Adrenal gland (tissue), 12 donors: Measurements from ENCODE around the gene ATP5MC3. TPM values are rescaled to one million over a fixed set of nuclear protein-coding genes. Genes with fewer than 3 reads are reported as not detected.

Experiments
- DNase-seq, 7 donors: peaks; one replicate each; pipeline ENCODE4 v3.0.0-alpha.2; 2019 to 2020
- H3K27ac ChIP-seq, 5 donors: fragments of 200-600 bp; sonication (generic) in 4 of 5; 1 replicate in 3 of 5; 2 replicates in 2 of 5; pipeline versions ENCODE4 v1.5.1 to v1.8.0; 2016 to 2020; ENCODE audit warnings: mild to moderate bottlenecking in 1 of 5
- H3K27me3 ChIP-seq: fragments of 200-600 bp; 2 replicates; pipeline ENCODE4 v1.8.0; 2021
- H3K36me3 ChIP-seq, 2 donors: fragments of 200-600 bp; replicated peaks in 1 of 2; 1 replicate in 1 of 2; 2 replicates in 1 of 2; pipeline versions ENCODE4 v1.5.1 to v1.8.0; 2018 to 2022
- H3K4me1 ChIP-seq, 2 donors: fragments of 200-600 bp; replicated peaks in 1 of 2; 1 replicate in 1 of 2; 2 replicates in 1 of 2; pipeline versions ENCODE4 v1.5.1 to v1.8.0; 2018 to 2021
- H3K4me3 ChIP-seq, 4 donors: fragments of 200-600 bp; sonication (generic) in 3 of 4; one replicate each; pipeline ENCODE4 v1.5.1; 2016 to 2018
- H3K9me3 ChIP-seq, 3 donors: fragments of 200-600 bp; sonication (generic) in 1 of 3; replicated peaks in 1 of 3; 1 replicate in 2 of 3; 2 replicates in 1 of 3; pipeline versions ENCODE4 v1.5.1 to v1.8.0; 2016 to 2021
- POLR2A ChIP-seq, 2 donors: fragments of 450-650 bp; IDR thresholded peaks; one replicate each; pipeline ENCODE4 v1.6.1; 2017; ENCODE audit warnings: antibody characterized with exemption in 2 of 2, mild to moderate bottlenecking in 2 of 2, moderate library complexity in 1 of 2
- WGBS, 4 donors: extraction: QIAGEN DNeasy Blood & Tissue Kit in 2 of 4; methylation state at CpG; one replicate each; pipeline versions ENCODE4 v1.1.5 to v1.1.7; 2013 to 2017; 5-methylcytosine and 5-hydroxymethylcytosine counted together
- intact Hi-C, 2 donors: fragments of 100-400 bp; cut with DNase I; formaldehyde crosslinking; loops; one replicate each; pipeline versions ENCODE4 v1.14.1 to v1.15.0; 2022 to 2023
- polyA plus RNA-seq, 3 donors: library from polyadenylated mRNA; stranded (reverse); fragments of 200-250 nt in 2 of 3; fragments of 350-450 nt in 1 of 3; fragmentation: Illumina TruSeq in 1 of 3; extraction: RNeasy Lipid Tissue Mini Kit (QIAGEN cat#74804) in 1 of 3; gene quantifications; one replicate each; pipeline ENCODE4 v1.2.3, GENCODE V29; 2013 to 2014
- total RNA-seq, 9 donors: library from RNA; depleted of rRNA in 4 of 9; stranded (reverse); fragments of >200 nt in 4 of 9; fragments of 120-200 nt in 1 of 9; fragmentation: NEBNext Ultra II Directional in 1 of 9; extraction: Animal tissue kit (Norgen Biotek cat#: 25700) in 1 of 9; gene quantifications; one replicate each; pipeline versions ENCODE4 v1.1.0 to v1.2.4, GENCODE V29; 2013 to 2023
- TF ChIP-seq, protein P1 (sequence below), 6 experiments: fragments of 450-650 bp in 4 of 6; fragments of 200-600 bp in 2 of 6; sonication (generic) in 1 of 6; IDR thresholded peaks; 1 replicate in 5 of 6; 2 replicates in 1 of 6; pipeline versions ENCODE4 v1.5.1 to v1.8.0; 2016 to 2021; ENCODE audit warnings: antibody characterized with exemption in 6 of 6, mild to moderate bottlenecking in 2 of 6, moderate library complexity in 1 of 6
- donor health status: healthy with polysubstance abuse.
- donor health status: Bipolar disorder and iron deficiency.
- donor health status: DM: yes; HTN: yes; CAD: no.
- donor health status: DM: no; HTN: no; CAD: no.
- donor health status: DM: no; HTN: no; CAD: no.
- donor health status: DM: yes; HTN: yes; CAD: no.

ATP5MC3 gene
- total and polyA plus RNA-seq, 12 donors = 100 to 273 (median 189) TPM

DNA sequence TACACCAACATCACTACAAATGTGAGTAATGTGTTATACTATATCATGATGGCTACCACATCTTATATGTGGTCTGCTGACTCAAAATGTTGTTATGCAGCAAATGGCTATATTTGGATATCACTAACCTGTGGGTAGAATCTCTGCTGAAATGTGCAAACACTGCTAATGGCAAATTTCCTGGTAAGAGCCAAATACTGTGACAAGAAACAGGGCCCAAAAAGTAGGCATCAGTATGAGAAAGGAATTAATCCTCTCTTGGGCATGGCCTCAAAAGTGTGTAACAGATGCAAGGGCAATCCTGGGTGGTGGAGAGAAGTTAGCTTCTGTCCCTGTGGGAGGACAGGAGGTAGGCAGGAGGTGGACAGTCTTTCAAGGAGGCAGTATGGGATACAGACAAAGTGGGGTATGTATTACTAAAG is 26.8 kb downstream of the ATP5MC3 start:
- H3K27me3 ChIP-seq = no peaks in the 10 kb centered on the region
- intact Hi-C loops = no loop called here
- H3K27ac ChIP-seq = no peak overlapping the region
- H3K9me3 ChIP-seq = no peaks in the 10 kb centered on the region
- H3K4me3 ChIP-seq = no peak overlapping the region
- no peaks in the 10 kb centered on the region for H3K36me3 ChIP-seq
- TF ChIP-seq, protein P1, sequence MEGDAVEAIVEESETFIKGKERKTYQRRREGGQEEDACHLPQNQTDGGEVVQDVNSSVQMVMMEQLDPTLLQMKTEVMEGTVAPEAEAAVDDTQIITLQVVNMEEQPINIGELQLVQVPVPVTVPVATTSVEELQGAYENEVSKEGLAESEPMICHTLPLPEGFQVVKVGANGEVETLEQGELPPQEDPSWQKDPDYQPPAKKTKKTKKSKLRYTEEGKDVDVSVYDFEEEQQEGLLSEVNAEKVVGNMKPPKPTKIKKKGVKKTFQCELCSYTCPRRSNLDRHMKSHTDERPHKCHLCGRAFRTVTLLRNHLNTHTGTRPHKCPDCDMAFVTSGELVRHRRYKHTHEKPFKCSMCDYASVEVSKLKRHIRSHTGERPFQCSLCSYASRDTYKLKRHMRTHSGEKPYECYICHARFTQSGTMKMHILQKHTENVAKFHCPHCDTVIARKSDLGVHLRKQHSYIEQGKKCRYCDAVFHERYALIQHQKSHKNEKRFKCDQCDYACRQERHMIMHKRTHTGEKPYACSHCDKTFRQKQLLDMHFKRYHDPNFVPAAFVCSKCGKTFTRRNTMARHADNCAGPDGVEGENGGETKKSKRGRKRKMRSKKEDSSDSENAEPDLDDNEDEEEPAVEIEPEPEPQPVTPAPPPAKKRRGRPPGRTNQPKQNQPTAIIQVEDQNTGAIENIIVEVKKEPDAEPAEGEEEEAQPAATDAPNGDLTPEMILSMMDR (IDR thresholded peaks at IDR 0.05) = no peak
- TF ChIP-seq POLR2A (IDR thresholded peaks at IDR 0.05) = no peak
- peaks cover 0 to 13% of the 10 kb centered on the region in 2 donors for H3K4me1 ChIP-seq
- no peak for DNase-seq

DNA sequence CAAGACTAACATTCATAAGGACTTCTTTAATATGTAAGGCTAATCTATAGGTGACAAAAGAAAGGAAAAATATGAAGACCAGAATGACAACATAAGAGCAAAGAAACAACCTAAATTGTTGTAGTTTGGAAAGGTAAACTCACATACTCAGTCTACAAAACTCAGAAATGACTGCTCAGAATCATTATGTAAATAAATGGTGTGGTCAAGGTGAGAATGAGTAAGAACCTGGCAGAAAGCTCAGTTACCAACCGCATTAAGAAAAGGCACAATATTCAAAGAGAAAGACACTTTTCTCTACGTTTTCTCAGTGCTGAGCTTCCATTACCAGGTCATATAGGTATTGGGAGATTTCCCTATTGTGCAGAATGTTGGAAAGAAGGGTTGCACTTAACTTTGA is 29.3 kb downstream of the ATP5MC3 start:
- peaks cover 0 to 13% of the 10 kb centered on the region in 2 donors for H3K4me1 ChIP-seq
- H3K9me3 ChIP-seq = no peaks in the 10 kb centered on the region
- intact Hi-C loops = no loop called here
- H3K4me3 ChIP-seq = no peak overlapping the region
- H3K36me3 ChIP-seq = no peaks in the 10 kb centered on the region
- TF ChIP-seq, protein P1 (IDR thresholded peaks at IDR 0.05) = no peak
- no peak for TF ChIP-seq POLR2A (IDR thresholded peaks at IDR 0.05)
- WGBS, 4 donors = 67 to 74% (median 70%) methylated on average over 2 of the region's 2 CpGs
- H3K27me3 ChIP-seq = no peaks in the 10 kb centered on the region
- no peak for DNase-seq
- H3K27ac ChIP-seq = no peak overlapping the region

DNA sequence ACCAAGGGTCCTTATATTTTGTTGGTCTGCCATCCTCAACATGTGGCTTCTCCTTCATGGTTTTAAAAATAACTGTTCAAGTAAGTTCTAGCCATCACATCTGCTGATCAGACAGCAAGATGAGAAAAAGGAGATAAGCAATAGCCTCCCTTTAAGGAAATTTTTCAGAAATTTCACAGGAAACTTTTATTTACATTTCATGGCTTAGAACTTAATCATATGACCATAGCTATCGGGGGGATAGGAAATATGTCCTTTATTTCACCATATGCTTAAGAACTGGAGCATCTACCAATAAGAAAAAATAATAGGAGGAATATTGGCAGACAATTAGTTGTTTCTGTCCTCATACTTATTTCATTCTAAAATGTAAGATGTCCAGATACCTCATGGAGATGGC is 29.7 kb downstream of the ATP5MC3 start:
- no peaks in the 10 kb centered on the region for H3K9me3 ChIP-seq
- DNase-seq = no peak
- intact Hi-C loops = no loop called here
- TF ChIP-seq, protein P1 (IDR thresholded peaks at IDR 0.05) = no peak
- no peak for TF ChIP-seq POLR2A (IDR thresholded peaks at IDR 0.05)
- H3K4me1 ChIP-seq = peaks cover 0 to 13% of the 10 kb centered on the region in 2 donors
- H3K27ac ChIP-seq = no peak overlapping the region
- WGBS, 4 donors = 86 to 90% (median 87%) methylated on average over 1 of the region's 1 CpG
- H3K27me3 ChIP-seq = no peaks in the 10 kb centered on the region
- no peaks in the 10 kb centered on the region for H3K36me3 ChIP-seq
- H3K4me3 ChIP-seq = no peak overlapping the region

DNA sequence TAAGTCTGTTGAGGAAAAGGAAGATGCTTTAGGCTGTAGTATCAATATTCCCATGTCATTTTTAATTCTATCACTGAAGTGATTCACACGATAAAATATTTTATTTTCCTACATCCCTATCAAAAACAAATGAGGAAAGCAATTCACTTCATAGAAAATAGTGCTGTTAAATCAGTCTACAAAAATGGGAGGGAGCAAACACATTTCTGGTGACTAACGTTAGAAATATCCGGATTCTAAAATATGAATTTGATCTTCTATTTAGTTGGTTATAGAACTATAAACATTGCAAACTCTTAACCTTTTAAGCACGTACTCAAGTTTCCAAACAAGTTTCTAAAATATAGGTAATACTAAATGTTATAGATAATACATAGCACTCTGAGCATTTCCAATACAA is 34.3 kb downstream of the ATP5MC3 start:
- WGBS, 4 donors = 79 to 86% (median 83%) methylated on average over 4 of the region's 4 CpGs
- intact Hi-C loops = no loop called here

More for the DNA sequence above, 34.3 kb downstream of the ATP5MC3 start:
- no peak overlapping the region for H3K4me3 ChIP-seq
- H3K27ac ChIP-seq = no peak overlapping the region
- no peak for TF ChIP-seq POLR2A (IDR thresholded peaks at IDR 0.05)
- TF ChIP-seq, protein P1 (IDR thresholded peaks at IDR 0.05) = no peak
- DNase-seq = no peak
- no peaks in the 10 kb centered on the region for H3K36me3 ChIP-seq
- H3K4me1 ChIP-seq = peaks cover 3 to 15% of the 10 kb centered on the region in 2 donors
- H3K27me3 ChIP-seq = no peaks in the 10 kb centered on the region
- H3K9me3 ChIP-seq = peaks cover 0 to 5% (median 0%) of the 10 kb centered on the region in 3 donors
